Endothelial cell of umbilical vein (primary cell): ENCODE data around the gene VIL1. TPM values are rescaled to one million over a fixed set of nuclear protein-coding genes. Genes with fewer than 3 reads are reported as not detected.

ENCODE experiments used
- BruUV-seq: library from RNA; stranded (reverse); fragments of 400-500 nt; replicated peaks from 2 replicates; lab custom pipeline; 2021; lab: Mats Ljungman, UMichigan
- CTCF ChIA-PET: fragments of 300-600, 350-600 bp; sonication (Branson Sonifier 250); formaldehyde crosslinking; loops from one replicate; lab custom pipeline; 2021; ENCODE audit warnings: antibody characterized with exemption, inconsistent platforms; lab: Charles Lee
- POLR2A ChIA-PET: fragments of 300-600, 350-600 bp; sonication (Branson Sonifier 250); formaldehyde crosslinking; loops from one replicate; lab custom pipeline; 2021; ENCODE audit warnings: antibody characterized with exemption, inconsistent platforms; lab: Charles Lee
- DNase-seq: peaks from one replicate; pipeline ENCODE4 v3.0.0-alpha.2; 2011; ENCODE audit warnings: low read depth, low spot score
- FAIRE-seq: peaks from 2 replicates; lab custom pipeline; 2011; peaks lifted over from hg19 to GRCh38; lab: Jason Lieb, UNC
- H2AFZ ChIP-seq: 2 replicates; pipeline ENCODE4 v1.6.0; 2012; ENCODE audit warnings: low read depth, low read length, control low read depth, inconsistent platforms
- H3K27ac ChIP-seq: 2 replicates; pipeline ENCODE4 v1.5.1; 2011; ENCODE audit warnings: low read depth, mild to moderate bottlenecking, control low read depth, low read length, moderate library complexity; ENCODE audit not compliant: insufficient read depth
- H3K27me3 ChIP-seq, 2 experiments: 2 replicates each; pipeline versions ENCODE4 v1.6.0 to v1.6.1; 2011; ENCODE audit warnings: low read length in 2 of 2, mixed read lengths in 1 of 2; ENCODE audit not compliant: control insufficient read depth in 2 of 2, insufficient read depth in 2 of 2
- H3K36me3 ChIP-seq, 2 experiments: 2 replicates in 1 of 2; 3 replicates in 1 of 2; pipeline ENCODE4 v1.5.1; 2011; ENCODE audit warnings: low read length in 2 of 2, mild to moderate bottlenecking in 1 of 2, moderate library complexity in 1 of 2; ENCODE audit not compliant: control insufficient read depth in 2 of 2, insufficient read depth in 2 of 2; ENCODE audit errors: extremely low read depth in 1 of 2
- H3K4me1 ChIP-seq: 3 replicates; pipeline ENCODE4 v1.5.1; 2011; ENCODE audit warnings: mild to moderate bottlenecking, low read length; ENCODE audit not compliant: control insufficient read depth, insufficient read depth; ENCODE audit errors: extremely low read depth
- H3K4me2 ChIP-seq: 2 replicates; pipeline ENCODE4 v1.6.1; 2011; ENCODE audit warnings: low read length, control low read depth, mixed read lengths; ENCODE audit not compliant: insufficient read depth
- H3K4me3 ChIP-seq, 3 experiments: fragments of 200-600 bp in 1 of 3; sonication (generic), shearing (Covaris generic) in 1 of 3; replicated peaks in 1 of 3; 2 replicates each; pipeline ENCODE4 v1.5.1; 2011 to 2016; ENCODE audit warnings: control low read depth in 3 of 3, low read length in 3 of 3, mild to moderate bottlenecking in 2 of 3, inconsistent platforms in 1 of 3, low read depth in 1 of 3, moderate library complexity in 1 of 3; ENCODE audit not compliant: insufficient read depth in 1 of 3
- H3K79me2 ChIP-seq: 2 replicates; pipeline ENCODE4 v1.6.0; 2012; ENCODE audit warnings: low read length, inconsistent platforms; ENCODE audit not compliant: control insufficient read depth, insufficient read depth
- H3K9ac ChIP-seq: replicated peaks from 2 replicates; pipeline ENCODE3; 2011; ENCODE audit warnings: low read length, control low read depth; ENCODE audit not compliant: insufficient read depth; ENCODE audit errors: extremely low read depth
- H3K9me1 ChIP-seq: replicated peaks from 3 replicates; pipeline ENCODE4 v1.6.0; 2011; ENCODE audit warnings: mild to moderate bottlenecking, low read length; ENCODE audit not compliant: control insufficient read depth, insufficient read depth; ENCODE audit errors: extremely low read depth
- H3K9me3 ChIP-seq: replicated peaks from 2 replicates; pipeline ENCODE4 v1.5.1; 2012; ENCODE audit warnings: low read length, inconsistent platforms; ENCODE audit not compliant: control insufficient read depth, insufficient read depth
- H4K20me1 ChIP-seq: replicated peaks from 2 replicates; pipeline ENCODE3; 2011; ENCODE audit warnings: mild to moderate bottlenecking, low read length; ENCODE audit not compliant: control insufficient read depth, insufficient read depth; ENCODE audit errors: extremely low read depth
- CTCF ChIP-seq, 2 donors: IDR thresholded peaks; 1 replicate in 1 of 2; 2 replicates in 1 of 2; pipeline ENCODE4 v1.5.1; 2011; ENCODE audit warnings: low read length in 2 of 2, mild to moderate bottlenecking in 2 of 2, moderate library complexity in 2 of 2, control low read depth in 1 of 2, inconsistent platforms in 1 of 2, low read depth in 1 of 2; ENCODE audit not compliant: insufficient read depth in 1 of 2; ENCODE audit errors: extremely low read depth in 1 of 2
- EZH2 ChIP-seq: IDR thresholded peaks from 2 replicates; pipeline ENCODE4 v1.6.1; 2012; ENCODE audit warnings: borderline replicate concordance, low read depth, mild to moderate bottlenecking, moderate library complexity, low read length, inconsistent platforms; ENCODE audit not compliant: severe bottlenecking
- FOS ChIP-seq: IDR thresholded peaks from 2 replicates; pipeline ENCODE4 v1.6.1; 2011; ENCODE audit warnings: mild to moderate bottlenecking, low read length, moderate library complexity, borderline replicate concordance; ENCODE audit not compliant: insufficient read depth
- GATA2 ChIP-seq: IDR thresholded peaks from 2 replicates; pipeline ENCODE4 v1.7.0; 2011; ENCODE audit warnings: low read depth, mild to moderate bottlenecking, moderate library complexity, mixed read lengths, low read length; ENCODE audit not compliant: insufficient read length, insufficient read depth
- JUN ChIP-seq: IDR thresholded peaks from 2 replicates; pipeline ENCODE4 v1.6.1; 2011; ENCODE audit warnings: borderline replicate concordance, low read depth; ENCODE audit not compliant: insufficient read length, insufficient read depth
- MAX ChIP-seq: IDR thresholded peaks from 2 replicates; pipeline ENCODE4 v1.6.1; 2011; ENCODE audit not compliant: insufficient read depth, insufficient read length
- MYC ChIP-seq: IDR thresholded peaks from one replicate; pipeline ENCODE4 v1.6.1; 2011; ENCODE audit warnings: mild to moderate bottlenecking, low read depth, low read length
- POLR2A ChIP-seq: IDR thresholded peaks from 2 replicates; pipeline ENCODE4 v1.6.1; 2012; ENCODE audit warnings: low read depth, mild to moderate bottlenecking, control low read depth, low read length
- POLR2AphosphoS5 ChIP-seq: IDR thresholded peaks from 2 replicates; pipeline ENCODE4 v1.6.1; 2012; ENCODE audit warnings: low read depth, mild to moderate bottlenecking, control low read depth, low read length, moderate library complexity; ENCODE audit not compliant: insufficient read depth
- dilution Hi-C: fragments of 300-500 bp; cut with MboI; formaldehyde crosslinking; loops from one replicate; pipeline ENCODE4 v1.15.0; 2019; ENCODE audit warnings: low sequenced_read_pairs; ENCODE audit not compliant: extremely low pct_ligation_motif_present
- intact Hi-C: fragments of 100-400 bp; cut with micrococcal nuclease; formaldehyde crosslinking; loops from one replicate; pipeline ENCODE4 v1.10.0; 2022
- polyA plus RNA-seq, 4 experiments: library from polyadenylated mRNA; depleted of rRNA in 3 of 4; stranded (reverse) in 3 of 4; unstranded in 1 of 4; fragments of >200 nt; gene quantifications; 2 replicates each; pipeline versions ENCODE4 v1.2.1 to v1.2.3, GENCODE V29; 2011 to 2012; ENCODE audit warnings: missing spikeins in 1 of 4
- total RNA-seq: library from RNA; stranded (reverse); gene quantifications from 2 replicates; pipeline ENCODE4 v1.2.3, GENCODE V29; 2021

VIL1 gene
- total and polyA plus RNA-seq, 2 donors (not counting 3 experiments of a cell fraction or from before 2014, with no cell fraction given): not detected

- Histone ChIP-seq H3K27me3 (peaks cover 0 to 7% of the 10 kb centered on the region in 2 experiments), H3K9ac (no peak overlapping the region), H3K4me3 (no peak overlapping the region), H4K20me1 (no peaks in the 10 kb centered on the region), H3K9me3 (no peaks in the 10 kb centered on the region), H3K27ac (no peak overlapping the region), H3K36me3 (no peaks in the 10 kb centered on the region), H3K79me2 (no peaks in the 10 kb centered on the region), H2AFZ (peak overlapping the region; percentile 98), H3K4me2 (peak overlapping the region; percentile 62), H3K9me1 (no peaks in the 10 kb centered on the region), H3K4me1 (peaks cover 3% of the 10 kb centered on the region)
- no TSS peak for BruUV-seq
- FAIRE-seq: no peak
- intact Hi-C loops: loop anchor here (1.0 to 2.0 kb wide), 2 partner anchors 20 to 30 kb away; partner anchors contain the start of gene CATIP
- no peak for TF ChIP-seq MYC
- TF ChIP-seq FOS: no peak
- TF ChIP-seq JUN: no peak
- TF ChIP-seq POLR2A: no peak
- TF ChIP-seq CTCF (IDR thresholded peaks at IDR 0.05; ENCODE audit: extremely low read depth in 1 of 2, insufficient read depth in 1 of 2, low read depth in 1 of 2, low read length in 2 of 2): no peak
- no peak for TF ChIP-seq GATA2
- TF ChIP-seq POLR2AphosphoS5: no peak
- TF ChIP-seq MAX: no peak
- TF ChIP-seq EZH2: no peak
- ChIA-PET CTCF (interaction anchor here (0.7 to 2.5 kb wide), 5 partner anchors 9 to 113 kb away, joined by 3 to 7 read pairs (median 5); partner anchors contain the start of gene CATIP), POLR2A (no interaction called here)
- DNase-seq: no peak
- dilution Hi-C loops: no loop called here
Observed at GRCh38 chr2:218386505-218387368, 32.2 kb upstream of the VIL1 start.
